CD4-positive, alpha-beta T cell treated with Interleukin-15 for 4 hours (primary cell): ENCODE data around the gene MSN.
A peak's percentile ranks its signal among the peaks of the same experiment; 100 is the strongest.
"Not testable (repeated sequence)": the region's sequence is repeated elsewhere in the genome, so short reads cannot be mapped to it uniquely, and the experiment has no call there.

Source experiments
- DNase-seq: peaks from one replicate; pipeline ENCODE4 v3.0.0-alpha.2; 2020; ENCODE audit warnings: low spot score

MSN gene

GRCh38 chrX:65720381-65720964, 53.0 kb downstream of the MSN start:
- no peak for DNase-seq

- peak; percentile 46 for DNase-seq
Measured at GRCh38 chrX:65723706-65724105, 56.3 kb downstream of the MSN start.

GRCh38 chrX:65726715-65727114, 59.3 kb downstream of the MSN start:
- DNase-seq = no peak

GRCh38 chrX:65731684-65732289, 64.3 kb downstream of the MSN start:
- DNase-seq = no peak

GRCh38 chrX:65740909-65741308, 73.5 kb downstream of the MSN start:
- DNase-seq = no peak

GRCh38 chrX:65741823-65742222, 74.4 kb downstream of the MSN start:
- no peak for DNase-seq

GRCh38 chrX:65744965-65745364, 77.5 kb downstream of the MSN start:
- DNase-seq = no peak

- DNase-seq = no peak
Measured at GRCh38 chrX:65745427-65745826, 78.0 kb downstream of the MSN start.

GRCh38 chrX:65745992-65746391, 78.5 kb downstream of the MSN start:
- DNase-seq = no peak

- DNase-seq = peak; percentile 51
Measured at GRCh38 chrX:65750674-65751469, 83.4 kb downstream of the MSN start.

GRCh38 chrX:65751519-65751918, 84.1 kb downstream of the MSN start:
- DNase-seq = no peak

- DNase-seq = no peak
Measured at GRCh38 chrX:65752294-65752693, 84.8 kb downstream of the MSN start.

GRCh38 chrX:65755786-65756185, 88.3 kb downstream of the MSN start:
- DNase-seq = no peak

- DNase-seq = no peak
Measured at GRCh38 chrX:65757943-65758342, 90.5 kb downstream of the MSN start.

GRCh38 chrX:65758505-65758904, 91.1 kb downstream of the MSN start:
- DNase-seq = no peak

- not testable (repeated sequence) for DNase-seq
Measured at GRCh38 chrX:65759525-65759924, 92.1 kb downstream of the MSN start.

- DNase-seq = no peak
Measured at GRCh38 chrX:65769564-65770292, 102.3 kb downstream of the MSN start.

GRCh38 chrX:65772842-65773241, 105.4 kb downstream of the MSN start:
- DNase-seq = no peak

- no peak for DNase-seq
Measured at GRCh38 chrX:65781845-65782244, 114.4 kb downstream of the MSN start.

- DNase-seq = no peak
Measured at GRCh38 chrX:65783746-65784145, 116.3 kb downstream of the MSN start.
